ENCODE results near the gene CCNJL.
"Not testable (repeated sequence)": the region's sequence is repeated elsewhere in the genome, so short reads cannot be mapped to it uniquely, and the experiment has no call there.

CCNJL gene
- total RNA-seq = 0 reads per million in 2 donors

GRCh38 chr5:160312134-160312959, at the start of gene CCNJL:
Gene CCNJL, minus strand, starts transcription at chr5:160312564. Its CDS starts 641 bp downstream, at chr5:160311923.
- DNase-seq = no peak

GRCh38 chr5:160361624-160362228, 49.4 kb upstream of the CCNJL start:
- no peak for DNase-seq

- DNase-seq = no peak
These were observed 47.9 kb upstream of the CCNJL start for GRCh38 chr5:160360310-160360709.

- DNase-seq = no peak
These were observed 47.5 kb upstream of the CCNJL start for GRCh38 chr5:160359816-160360215.

- no peak for DNase-seq
These were observed 46.9 kb upstream of the CCNJL start for GRCh38 chr5:160359242-160359641.

GRCh38 chr5:160357861-160358411, 45.6 kb upstream of the CCNJL start:
- DNase-seq = no peak

GRCh38 chr5:160357394-160357793, 45.0 kb upstream of the CCNJL start:
- DNase-seq = no peak

GRCh38 chr5:160356550-160357347, 44.4 kb upstream of the CCNJL start:
- no peak for DNase-seq

- DNase-seq = no peak
These were observed 42.3 kb upstream of the CCNJL start for GRCh38 chr5:160354666-160355065.

- DNase-seq = no peak
These were observed 41.0 kb upstream of the CCNJL start for GRCh38 chr5:160353379-160353778.

GRCh38 chr5:160352308-160352707, 39.9 kb upstream of the CCNJL start:
- no peak for DNase-seq

GRCh38 chr5:160349935-160350303, 37.6 kb upstream of the CCNJL start:
- no peak for DNase-seq

- no peak for DNase-seq
These were observed 37.0 kb upstream of the CCNJL start for GRCh38 chr5:160349249-160349934.

GRCh38 chr5:160348080-160348479, 35.7 kb upstream of the CCNJL start:
- no peak for DNase-seq

- no peak for DNase-seq
These were observed 35.1 kb upstream of the CCNJL start for GRCh38 chr5:160347448-160347847.

GRCh38 chr5:160342413-160342941, 30.1 kb upstream of the CCNJL start:
- DNase-seq = no peak

- no peak for DNase-seq
These were observed 29.0 kb upstream of the CCNJL start for GRCh38 chr5:160341309-160341870.

- not testable (repeated sequence) for DNase-seq
These were observed 28.1 kb upstream of the CCNJL start for GRCh38 chr5:160340513-160340912.

GRCh38 chr5:160339406-160340130, 27.2 kb upstream of the CCNJL start:
- no peak for DNase-seq

- not testable (repeated sequence) for DNase-seq
These were observed 22.4 kb upstream of the CCNJL start for GRCh38 chr5:160334716-160335115.

GRCh38 chr5:160333721-160334120, 21.4 kb upstream of the CCNJL start:
- DNase-seq = no peak
